Stomach smooth muscle (tissue), 2 donors: Measurements from ENCODE around the gene ICAM5.
A peak's percentile ranks its signal among the peaks of the same experiment; 100 is the strongest.

ENCODE experiments used
- H3K27ac ChIP-seq: one replicate; pipeline ENCODE4 v1.7.0; 2013; ENCODE audit warnings: mild to moderate bottlenecking, low read length, inconsistent platforms
- H3K27me3 ChIP-seq, 2 donors: one replicate each; pipeline ENCODE4 v1.7.0; 2013; ENCODE audit warnings: low read length in 2 of 2; ENCODE audit not compliant: insufficient read depth in 2 of 2, control insufficient read depth in 1 of 2
- H3K36me3 ChIP-seq, 2 donors: one replicate each; pipeline ENCODE4 v1.7.0; 2013; ENCODE audit warnings: low read length in 2 of 2; ENCODE audit not compliant: control insufficient read depth in 2 of 2, insufficient read depth in 2 of 2
- H3K4me1 ChIP-seq: one replicate; pipeline ENCODE4 v1.7.0; 2013; ENCODE audit warnings: low read length; ENCODE audit not compliant: control insufficient read depth, insufficient read depth
- H3K4me3 ChIP-seq, 2 donors: one replicate each; pipeline ENCODE4 v1.7.0; 2013; ENCODE audit warnings: low read length in 2 of 2
- H3K9ac ChIP-seq, 2 donors: one replicate each; pipeline ENCODE4 v1.7.0; 2013; ENCODE audit warnings: low read length in 2 of 2, mild to moderate bottlenecking in 1 of 2
- H3K9me3 ChIP-seq, 2 donors: one replicate each; pipeline ENCODE4 v1.7.0; 2013; ENCODE audit warnings: low read length in 2 of 2; ENCODE audit not compliant: control insufficient read depth in 2 of 2
- donor health status: healthy.
- donor health status: Pancreatic carcinoma.

The ICAM5 gene

GRCh38 chr19:10325732-10326131 is 36.0 kb downstream of the ICAM5 start:
- Histone ChIP-seq H3K27me3 (no peaks in the 10 kb centered on the region), H3K9me3 (no peaks in the 10 kb centered on the region), H3K4me3 (no peak overlapping the region), H3K27ac (no peak overlapping the region), H3K36me3 (peaks cover 53 to 58% of the 10 kb centered on the region in 2 donors), H3K9ac (no peak overlapping the region), H3K4me1 (no peaks in the 10 kb centered on the region)

- Histone ChIP-seq H3K4me3 (no peak overlapping the region), H3K36me3 (peaks cover 42 to 46% of the 10 kb centered on the region in 2 donors)
Measured at GRCh38 chr19:10327793-10328192, 38.0 kb downstream of the ICAM5 start.

GRCh38 chr19:10328558-10329429 is 39.0 kb downstream of the ICAM5 start:
- no peak overlapping the region for H3K27ac ChIP-seq
- H3K9me3 ChIP-seq: no peaks in the 10 kb centered on the region
- H3K9ac ChIP-seq: no peak overlapping the region
- H3K36me3 ChIP-seq: peaks cover 40 to 42% of the 10 kb centered on the region in 2 donors
- H3K4me1 ChIP-seq: peaks cover 16% of the 10 kb centered on the region
- H3K4me3 ChIP-seq: no peak overlapping the region
- no peaks in the 10 kb centered on the region for H3K27me3 ChIP-seq

More at GRCh38 chr19:10327793-10328192, 38.0 kb downstream of the ICAM5 start:
- Histone ChIP-seq H3K9me3 (no peaks in the 10 kb centered on the region), H3K4me1 (peaks cover 12% of the 10 kb centered on the region), H3K27me3 (no peaks in the 10 kb centered on the region), H3K9ac (no peak overlapping the region), H3K27ac (no peak overlapping the region)

GRCh38 chr19:10329555-10329954 is 39.8 kb downstream of the ICAM5 start:
- H3K9me3 ChIP-seq: no peaks in the 10 kb centered on the region
- peaks cover 40 to 41% of the 10 kb centered on the region in 2 donors for H3K36me3 ChIP-seq
- no peak overlapping the region for H3K9ac ChIP-seq
- H3K4me3 ChIP-seq: no peak overlapping the region
- H3K27me3 ChIP-seq: no peaks in the 10 kb centered on the region
- H3K27ac ChIP-seq: no peak overlapping the region
- H3K4me1 ChIP-seq: peaks cover 24% of the 10 kb centered on the region

- peaks cover 27 to 28% of the 10 kb centered on the region in 2 donors for H3K36me3 ChIP-seq
- peak overlapping the region; percentile 54 to 75 for H3K9ac ChIP-seq
- H3K27ac ChIP-seq: peak overlapping the region; percentile 82
- H3K4me3 ChIP-seq: peak overlapping the region; percentile 88 to 89
- no peaks in the 10 kb centered on the region for H3K9me3 ChIP-seq
- no peaks in the 10 kb centered on the region for H3K27me3 ChIP-seq
- peaks cover 31% of the 10 kb centered on the region for H3K4me1 ChIP-seq
Measured at GRCh38 chr19:10332158-10332964, 42.6 kb downstream of the ICAM5 start.

GRCh38 chr19:10332965-10333757 is 43.4 kb downstream of the ICAM5 start, which contains the start of gene RAVER1:
RAVER1 (minus strand) TSS chr19:10333529; CDS start chr19:10333507, 22 bp downstream.
- no peaks in the 10 kb centered on the region for H3K9me3 ChIP-seq
- no peaks in the 10 kb centered on the region for H3K27me3 ChIP-seq
- peaks cover 31% of the 10 kb centered on the region for H3K4me1 ChIP-seq
- H3K9ac ChIP-seq: peak within 1 kb of the TSS; percentile 54 to 75
- H3K36me3 ChIP-seq: peaks cover 19 to 20% of the 10 kb centered on the region in 2 donors
- peak within 1 kb of the TSS; percentile 82 for H3K27ac ChIP-seq
- peak within 1 kb of the TSS; percentile 89 to 91 for H3K4me3 ChIP-seq

GRCh38 chr19:10333758-10334587 is 44.2 kb downstream of the ICAM5 start:
- Histone ChIP-seq H3K36me3 (peaks cover 12% of the 10 kb centered on the region in 2 donors), H3K9ac (peak overlapping the region; percentile 54 to 55), H3K27ac (peak overlapping the region; percentile 82), H3K4me1 (peaks cover 31% of the 10 kb centered on the region), H3K9me3 (no peaks in the 10 kb centered on the region), H3K27me3 (no peaks in the 10 kb centered on the region), H3K4me3 (peak overlapping the region; percentile 89 to 91)

GRCh38 chr19:10334588-10335351 is 45.0 kb downstream of the ICAM5 start:
- Histone ChIP-seq H3K4me3 (peak overlapping the region; percentile 89 to 91), H3K9me3 (no peaks in the 10 kb centered on the region), H3K36me3 (peaks cover 4 to 6% of the 10 kb centered on the region in 2 donors), H3K27ac (no peak overlapping the region), H3K9ac (peak overlapping the region; percentile 50 to 55), H3K4me1 (peaks cover 31% of the 10 kb centered on the region), H3K27me3 (no peaks in the 10 kb centered on the region)

GRCh38 chr19:10335352-10335985 is 45.7 kb downstream of the ICAM5 start:
- no peaks in the 10 kb centered on the region for H3K27me3 ChIP-seq
- H3K27ac ChIP-seq: no peak overlapping the region
- H3K9me3 ChIP-seq: no peaks in the 10 kb centered on the region
- no peak overlapping the region for H3K9ac ChIP-seq
- H3K4me1 ChIP-seq: peaks cover 31% of the 10 kb centered on the region
- peaks cover 0 to under 1% of the 10 kb centered on the region in 2 donors for H3K36me3 ChIP-seq
- peak overlapping the region in 1 of 2 donors; percentile 91 for H3K4me3 ChIP-seq
